Stimulated activated naive CD8-positive, alpha-beta T cell treated with anti-CD3 and anti-CD28 coated beads, Interleukin-15, amount 100 ng/mL, for 72 hours (primary cell): Measurements from ENCODE around the gene ADCY2.
A peak's percentile ranks its signal among the peaks of the same experiment; 100 is the strongest.

Source experiments
- ATAC-seq: fragments of 150-1000 bp; cut with Tn5 transposase; 2 replicates; pipeline ENCODE4 v1.10.0; 2021; ENCODE audit warnings: mild to moderate bottlenecking, moderate library complexity
- DNase-seq, 2 donors: peaks; one replicate each; pipeline ENCODE4 v3.0.0; 2021 to 2022
- H3K27ac Mint-ChIP-seq, 2 donors: one replicate each; pipeline ENCODE4 v1.8.0; 2022; ENCODE audit warnings: mild to moderate bottlenecking in 2 of 2, mixed read lengths in 2 of 2, moderate library complexity in 2 of 2
- H3K27me3 Mint-ChIP-seq: one replicate; pipeline ENCODE4 v1.8.0; 2022; ENCODE audit warnings: mixed read lengths
- H3K4me1 Mint-ChIP-seq: one replicate; pipeline ENCODE4 v1.8.0; 2022; ENCODE audit warnings: mild to moderate bottlenecking, mixed read lengths
- H3K4me3 Mint-ChIP-seq, 2 donors: one replicate each; pipeline ENCODE4 v1.8.0; 2022; ENCODE audit warnings: mild to moderate bottlenecking in 2 of 2, mixed read lengths in 2 of 2, moderate library complexity in 1 of 2
- H3K9me3 Mint-ChIP-seq, 2 donors: one replicate each; pipeline ENCODE4 v1.8.0; 2022; ENCODE audit warnings: mixed read lengths in 2 of 2

Gene ADCY2

DNA sequence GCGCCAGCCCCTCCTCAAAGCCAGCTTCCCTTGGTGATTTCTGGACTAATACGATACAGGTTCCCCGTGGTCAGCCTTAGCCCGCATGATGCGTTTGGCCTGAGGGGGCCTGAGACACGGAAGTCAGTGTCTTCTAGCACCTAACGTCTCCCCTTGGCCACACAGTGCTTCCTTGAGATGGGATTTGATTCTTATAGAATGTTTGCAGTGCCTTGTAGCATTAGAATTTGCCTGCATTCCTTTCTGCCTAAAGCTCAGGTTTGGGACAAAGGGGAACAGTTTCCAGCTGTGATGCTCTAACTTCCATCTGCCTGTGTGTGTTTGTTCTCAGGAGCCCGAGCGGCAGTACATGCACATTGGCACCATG lies 420.6 kb downstream of the ADCY2 start:
- H3K9me3 Mint-ChIP-seq: no peaks in the 10 kb centered on the region
- no peak for DNase-seq
- no peak overlapping the region for H3K27ac Mint-ChIP-seq
- no peak overlapping the region for H3K4me3 Mint-ChIP-seq
- peaks cover 58% of the 10 kb centered on the region for H3K27me3 Mint-ChIP-seq
- peak; percentile 9 for ATAC-seq
- peaks cover 8% of the 10 kb centered on the region for H3K4me1 Mint-ChIP-seq

GRCh38 chr5:7822449-7822848 lies 426.5 kb downstream of the ADCY2 start:
- peaks cover 27% of the 10 kb centered on the region for H3K27me3 Mint-ChIP-seq
- no peaks in the 10 kb centered on the region for H3K9me3 Mint-ChIP-seq
- no peak for ATAC-seq
- H3K4me3 Mint-ChIP-seq: no peak overlapping the region
- H3K4me1 Mint-ChIP-seq: no peaks in the 10 kb centered on the region
- no peak overlapping the region for H3K27ac Mint-ChIP-seq
- no peak for DNase-seq

DNA sequence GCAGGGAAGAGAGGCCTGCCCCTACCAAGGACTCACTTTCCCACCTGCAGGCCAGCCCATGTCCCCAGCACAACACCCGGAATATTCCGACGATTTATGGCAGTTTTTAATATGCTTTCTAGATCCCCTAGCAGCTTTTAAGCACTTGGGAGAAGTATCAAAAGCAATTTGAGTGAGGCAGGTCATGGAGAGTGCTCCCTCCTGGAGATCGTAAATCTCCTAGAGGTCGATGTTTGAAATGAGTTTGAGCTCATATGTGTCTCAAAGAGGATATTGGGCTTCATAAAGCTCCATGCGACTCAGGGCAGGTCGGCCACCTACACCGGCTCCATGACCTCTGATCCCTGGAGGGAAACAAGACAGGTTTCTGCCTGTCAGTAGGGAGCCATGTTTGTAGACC lies 427.7 kb downstream of the ADCY2 start:
- Mint-ChIP-seq H3K27me3 (peaks cover 38% of the 10 kb centered on the region), H3K27ac (no peak overlapping the region), H3K4me3 (no peak overlapping the region), H3K9me3 (no peaks in the 10 kb centered on the region), H3K4me1 (no peaks in the 10 kb centered on the region)
- DNase-seq: no peak
- no peak for ATAC-seq

- H3K27me3 Mint-ChIP-seq: peaks cover 42% of the 10 kb centered on the region
- no peak for ATAC-seq
- H3K27ac Mint-ChIP-seq: no peak overlapping the region
- no peaks in the 10 kb centered on the region for H3K9me3 Mint-ChIP-seq
- H3K4me1 Mint-ChIP-seq: no peaks in the 10 kb centered on the region
- no peak overlapping the region for H3K4me3 Mint-ChIP-seq
- DNase-seq: no peak
Observed at GRCh38 chr5:7824995-7825394, 429.1 kb downstream of the ADCY2 start.

- Mint-ChIP-seq H3K9me3 (no peaks in the 10 kb centered on the region), H3K4me1 (no peaks in the 10 kb centered on the region), H3K27me3 (peaks cover 41% of the 10 kb centered on the region), H3K4me3 (no peak overlapping the region), H3K27ac (no peak overlapping the region)
- DNase-seq (no peak), ATAC-seq (no peak)
Observed at GRCh38 chr5:7825630-7826029, 429.7 kb downstream of the ADCY2 start.

- Mint-ChIP-seq H3K27ac (no peak overlapping the region), H3K27me3 (peaks cover 41% of the 10 kb centered on the region), H3K4me1 (no peaks in the 10 kb centered on the region), H3K9me3 (no peaks in the 10 kb centered on the region), H3K4me3 (no peak overlapping the region)
- no peak for ATAC-seq
- no peak for DNase-seq
Observed at GRCh38 chr5:7827610-7828009, 431.7 kb downstream of the ADCY2 start.

DNA sequence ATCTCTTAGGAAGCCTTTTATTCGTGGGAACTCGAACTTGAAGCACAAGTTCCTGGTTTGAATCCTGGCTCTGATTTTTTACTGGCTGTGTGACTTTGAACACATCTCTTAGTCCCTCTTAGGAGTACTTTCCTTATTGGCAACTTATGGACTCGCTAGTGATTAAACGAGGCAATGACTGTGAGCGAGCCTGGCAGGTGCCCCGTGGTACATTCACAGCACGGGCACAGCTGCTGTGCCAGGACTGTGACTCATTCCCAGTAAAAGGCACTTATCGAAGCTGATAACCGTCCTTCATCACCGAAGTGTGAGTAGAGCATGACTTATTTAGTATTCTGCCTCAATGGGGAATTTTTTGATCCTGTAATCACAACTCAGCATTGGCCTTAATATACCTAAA lies 432.3 kb downstream of the ADCY2 start:
- Mint-ChIP-seq H3K27me3 (peaks cover 41% of the 10 kb centered on the region), H3K27ac (no peak overlapping the region), H3K9me3 (no peaks in the 10 kb centered on the region), H3K4me3 (no peak overlapping the region), H3K4me1 (no peaks in the 10 kb centered on the region)
- DNase-seq (no peak), ATAC-seq (no peak)

DNA sequence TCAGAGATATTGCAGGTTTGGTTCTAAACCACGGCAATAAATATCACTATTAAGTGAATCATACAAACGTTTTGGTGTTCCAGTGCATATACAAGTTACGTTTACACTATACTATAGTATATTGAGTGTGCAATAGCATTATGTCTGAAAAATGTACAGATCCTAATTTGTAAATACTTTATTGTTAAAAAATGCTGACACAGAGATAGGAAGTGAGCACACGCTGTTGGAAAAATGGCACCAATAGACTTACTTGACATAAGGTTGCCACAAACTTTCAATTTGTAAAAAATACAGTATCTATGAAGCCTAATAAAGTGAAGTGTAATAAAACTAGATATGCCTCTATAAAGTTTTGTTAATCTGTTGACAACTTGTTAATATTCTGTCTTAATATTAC lies 439.0 kb downstream of the ADCY2 start:
- Mint-ChIP-seq H3K9me3 (no peaks in the 10 kb centered on the region), H3K4me3 (no peak overlapping the region), H3K4me1 (no peaks in the 10 kb centered on the region), H3K27ac (no peak overlapping the region), H3K27me3 (peaks cover 25% of the 10 kb centered on the region)
- ATAC-seq (no peak), DNase-seq (no peak)

DNA sequence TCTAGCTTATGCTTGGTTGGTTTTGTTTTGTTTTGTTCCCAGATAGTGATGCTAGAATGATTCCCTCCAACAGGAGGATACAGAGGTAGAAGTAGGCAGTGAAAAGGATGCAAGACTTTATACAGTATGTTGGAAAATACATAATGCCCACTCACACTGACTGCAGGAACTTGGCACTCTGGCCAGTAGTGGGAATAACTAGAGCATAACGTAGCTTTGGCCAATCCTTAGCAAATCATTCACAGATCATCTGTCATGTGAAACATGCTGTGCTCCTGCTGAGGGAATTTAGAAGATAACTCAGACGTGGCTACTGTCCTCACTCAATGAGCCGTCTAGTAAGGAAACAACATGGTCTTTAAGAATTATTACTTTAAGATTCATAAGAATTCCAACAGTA lies 441.5 kb downstream of the ADCY2 start:
- ATAC-seq: no peak
- H3K27ac Mint-ChIP-seq: no peak overlapping the region
- no peak for DNase-seq
- H3K4me1 Mint-ChIP-seq: no peaks in the 10 kb centered on the region
- no peak overlapping the region for H3K4me3 Mint-ChIP-seq
- peaks cover 30% of the 10 kb centered on the region for H3K27me3 Mint-ChIP-seq
- H3K9me3 Mint-ChIP-seq: no peaks in the 10 kb centered on the region

DNA sequence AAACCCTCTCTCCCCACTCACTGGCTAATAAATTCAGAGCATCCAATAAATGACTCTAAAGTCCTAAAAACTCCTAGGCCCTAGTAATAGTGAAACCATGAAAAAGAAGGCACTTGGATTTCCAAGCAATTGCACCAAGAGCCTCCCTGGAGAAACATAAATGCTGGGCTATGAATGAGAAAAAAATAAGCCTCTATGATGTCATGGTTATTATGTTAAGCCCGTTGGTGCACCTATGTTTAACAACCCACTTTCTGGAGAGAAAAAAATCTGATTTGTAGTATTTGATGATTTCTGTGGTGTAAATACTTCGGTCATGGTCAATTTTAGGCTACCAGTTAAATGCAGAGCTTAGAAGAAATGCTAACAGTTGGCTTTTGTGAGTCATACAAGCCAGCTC lies 446.6 kb downstream of the ADCY2 start:
- DNase-seq (no peak), ATAC-seq (no peak)
- H3K4me3 Mint-ChIP-seq: no peak overlapping the region
- no peaks in the 10 kb centered on the region for H3K4me1 Mint-ChIP-seq
- no peaks in the 10 kb centered on the region for H3K9me3 Mint-ChIP-seq
- no peak overlapping the region for H3K27ac Mint-ChIP-seq
- H3K27me3 Mint-ChIP-seq: peaks cover 68% of the 10 kb centered on the region

DNA sequence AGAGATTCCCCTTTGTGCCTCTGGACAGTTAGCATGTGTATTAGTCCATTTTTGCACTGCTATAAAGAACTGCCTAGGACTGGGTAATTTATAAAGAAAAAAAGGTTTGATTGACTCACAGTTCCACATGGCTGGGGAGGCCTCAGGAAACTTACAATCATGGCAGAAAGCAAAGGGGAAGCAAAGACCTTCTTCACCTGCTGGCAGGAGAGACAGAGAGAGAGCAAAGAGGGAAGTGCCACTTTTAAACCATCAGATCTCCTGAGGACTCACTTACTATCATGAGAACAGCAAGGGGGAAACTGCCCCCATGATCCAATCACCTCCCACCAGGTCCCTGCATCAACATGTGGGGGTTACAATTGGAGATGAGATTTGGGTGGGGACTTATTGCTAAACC lies 449.0 kb downstream of the ADCY2 start:
- no peak for DNase-seq
- Mint-ChIP-seq H3K4me1 (peaks cover 6% of the 10 kb centered on the region), H3K27ac (no peak overlapping the region), H3K4me3 (no peak overlapping the region), H3K27me3 (peaks cover 82% of the 10 kb centered on the region), H3K9me3 (no peaks in the 10 kb centered on the region)
- ATAC-seq: no peak

GRCh38 chr5:7845557-7845956 lies 449.6 kb downstream of the ADCY2 start:
- ATAC-seq (no peak), DNase-seq (no peak)
- Mint-ChIP-seq H3K9me3 (no peaks in the 10 kb centered on the region), H3K27ac (no peak overlapping the region), H3K27me3 (peaks cover 80% of the 10 kb centered on the region), H3K4me1 (peaks cover 9% of the 10 kb centered on the region), H3K4me3 (no peak overlapping the region)

GRCh38 chr5:7846327-7846726 lies 450.4 kb downstream of the ADCY2 start:
- DNase-seq (no peak), ATAC-seq (no peak)
- H3K27me3 Mint-ChIP-seq: peaks cover 79% of the 10 kb centered on the region
- H3K27ac Mint-ChIP-seq: no peak overlapping the region
- H3K4me1 Mint-ChIP-seq: peaks cover 14% of the 10 kb centered on the region
- no peak overlapping the region for H3K4me3 Mint-ChIP-seq
- H3K9me3 Mint-ChIP-seq: no peaks in the 10 kb centered on the region

DNA sequence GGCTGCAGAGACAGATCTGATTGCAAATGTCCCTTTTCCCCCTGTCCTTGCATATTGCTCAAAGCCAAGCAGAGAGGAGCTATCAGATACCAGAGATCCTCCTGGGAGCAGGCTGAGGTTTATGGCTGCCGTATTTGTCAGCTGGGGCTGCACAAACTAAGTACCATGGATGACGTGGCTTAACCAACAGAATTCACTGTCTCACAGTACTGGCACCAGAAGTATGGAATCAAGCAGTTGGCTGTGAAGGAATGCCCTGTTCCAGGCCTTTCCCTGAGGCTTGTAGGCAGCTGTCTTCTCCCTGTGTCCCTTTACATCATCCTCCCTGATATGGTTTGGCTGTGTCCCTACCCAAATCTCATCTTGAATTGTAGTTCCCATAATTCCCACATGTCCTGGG lies 452.4 kb downstream of the ADCY2 start:
- Mint-ChIP-seq H3K27ac (no peak overlapping the region), H3K4me3 (no peak overlapping the region), H3K9me3 (peaks cover 3 to 4% of the 10 kb centered on the region in 2 donors), H3K4me1 (peaks cover 27% of the 10 kb centered on the region), H3K27me3 (peaks cover 72% of the 10 kb centered on the region)
- DNase-seq (no peak), ATAC-seq (no peak)

- H3K27me3 Mint-ChIP-seq: peaks cover 62% of the 10 kb centered on the region
- H3K4me3 Mint-ChIP-seq: peak overlapping the region; percentile 68 to 74
- H3K4me1 Mint-ChIP-seq: peaks cover 27% of the 10 kb centered on the region
- peaks cover 4 to 6% of the 10 kb centered on the region in 2 donors for H3K9me3 Mint-ChIP-seq
- H3K27ac Mint-ChIP-seq: no peak overlapping the region
- ATAC-seq (peak; percentile 11), DNase-seq (no peak)
Observed at GRCh38 chr5:7849681-7850394, 453.9 kb downstream of the ADCY2 start.

- peak; percentile 70 for ATAC-seq
- DNase-seq: no peak
- peaks cover 4 to 6% of the 10 kb centered on the region in 2 donors for H3K9me3 Mint-ChIP-seq
- H3K27ac Mint-ChIP-seq: peak within 1 kb of the TSS in 1 of 2 donors; percentile 53
- peak within 1 kb of the TSS; percentile 79 to 81 for H3K4me3 Mint-ChIP-seq
- peaks cover 27% of the 10 kb centered on the region for H3K4me1 Mint-ChIP-seq
- peaks cover 55% of the 10 kb centered on the region for H3K27me3 Mint-ChIP-seq
Observed at GRCh38 chr5:7850395-7851239, 454.7 kb downstream of the ADCY2 start, which contains the start of gene CFAP90. Gene CFAP90 (minus strand): TSS chr5:7851133. CDS start chr5:7851021, 112 bp downstream.
